HG03064 (cell line): Measurements from ENCODE around the gene TM4SF5.

Experiments used
- ATAC-seq: cut with Tn5 transposase; IDR thresholded peaks from one replicate; pipeline ENCODE4 v1.9.1; 2021; ENCODE audit warnings: low read depth; ENCODE audit not compliant: unreplicated experiment

TM4SF5 gene

GRCh38 chr17:4771519-4772234, at the start of gene TM4SF5:
TSS of gene TM4SF5 (plus strand) at chr17:4771886. CDS start at chr17:4771923, 37 bp downstream.
- ATAC-seq = no peak

GRCh38 chr17:4722678-4723240, 48.9 kb upstream of the TM4SF5 start:
- ATAC-seq = no peak

- ATAC-seq = no peak
Observed at GRCh38 chr17:4724650-4725049, 47.0 kb upstream of the TM4SF5 start.

GRCh38 chr17:4725646-4726310, 45.9 kb upstream of the TM4SF5 start:
- ATAC-seq = no peak

- ATAC-seq = no peak
Observed at GRCh38 chr17:4728124-4728523, 43.6 kb upstream of the TM4SF5 start.

GRCh38 chr17:4733073-4733531, 38.6 kb upstream of the TM4SF5 start:
- ATAC-seq = no peak

GRCh38 chr17:4734857-4735475, 36.7 kb upstream of the TM4SF5 start:
- ATAC-seq = no peak

- ATAC-seq = no peak
Observed at GRCh38 chr17:4735876-4736651, 35.6 kb upstream of the TM4SF5 start.

GRCh38 chr17:4738136-4739121, 33.3 kb upstream of the TM4SF5 start:
- ATAC-seq = no peak

GRCh38 chr17:4739122-4740024, 32.3 kb upstream of the TM4SF5 start, which contains the start of the genes CXCL16 and ZMYND15:
TSS of gene CXCL16 (minus strand) at chr17:4739928. CDS start at chr17:4739339, 589 bp downstream.
TSS of gene ZMYND15 (plus strand) at chr17:4739833. CDS start at chr17:4740549, 716 bp downstream.
- ATAC-seq = no peak

- no peak for ATAC-seq
Observed at GRCh38 chr17:4740025-4740351, 31.7 kb upstream of the TM4SF5 start.

GRCh38 chr17:4740584-4740983, 31.1 kb upstream of the TM4SF5 start:
- ATAC-seq = no peak

- ATAC-seq = no peak
Observed at GRCh38 chr17:4741544-4741943, 30.1 kb upstream of the TM4SF5 start.

GRCh38 chr17:4742133-4742532, 29.6 kb upstream of the TM4SF5 start:
- ATAC-seq = no peak

- ATAC-seq = no peak
Observed at GRCh38 chr17:4742629-4743028, 29.1 kb upstream of the TM4SF5 start.

- no peak for ATAC-seq
Observed at GRCh38 chr17:4743216-4743615, 28.5 kb upstream of the TM4SF5 start.

- ATAC-seq = no peak
Observed at GRCh38 chr17:4743898-4744297, 27.8 kb upstream of the TM4SF5 start.
